Activated T-cell treated with anti-CD3 and anti-CD28 coated beads, Interleukin-2, amount 50 U/mL, for 48 hours (primary cell): ENCODE data around the gene NDUFB5.
"Not testable (repeated sequence)": the region's sequence is repeated elsewhere in the genome, so short reads cannot be mapped to it uniquely, and the experiment has no call there.

Experiments used
- DNase-seq, 2 experiments: peaks; one replicate each; pipeline ENCODE4 v3.0.0-alpha.2; 2020

NDUFB5 gene

GRCh38 chr3:179640469-179640868 lies 35.9 kb downstream of the NDUFB5 start:
- no peak for DNase-seq

GRCh38 chr3:179642871-179643270 lies 38.3 kb downstream of the NDUFB5 start:
- no peak for DNase-seq

DNA sequence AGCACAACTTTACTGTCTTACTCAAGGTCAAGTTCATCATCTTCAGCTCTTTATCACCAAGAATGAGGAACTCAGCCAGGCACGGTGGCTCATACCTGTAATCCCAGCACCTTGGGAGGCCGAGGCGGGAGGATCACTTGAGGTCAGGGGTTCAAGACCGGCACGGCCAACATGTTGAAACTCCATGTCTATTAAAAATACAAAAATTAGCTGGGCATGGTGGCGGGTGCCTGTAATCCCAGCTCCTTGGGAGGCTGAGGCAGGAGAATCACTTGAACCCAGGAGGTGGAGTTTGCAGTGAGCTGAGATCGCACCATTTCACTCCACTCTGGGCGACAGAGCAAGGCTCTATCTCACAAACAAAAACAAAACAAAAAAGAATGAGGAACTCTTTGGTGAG lies 39.2 kb downstream of the NDUFB5 start:
- DNase-seq = not testable (repeated sequence)

DNA sequence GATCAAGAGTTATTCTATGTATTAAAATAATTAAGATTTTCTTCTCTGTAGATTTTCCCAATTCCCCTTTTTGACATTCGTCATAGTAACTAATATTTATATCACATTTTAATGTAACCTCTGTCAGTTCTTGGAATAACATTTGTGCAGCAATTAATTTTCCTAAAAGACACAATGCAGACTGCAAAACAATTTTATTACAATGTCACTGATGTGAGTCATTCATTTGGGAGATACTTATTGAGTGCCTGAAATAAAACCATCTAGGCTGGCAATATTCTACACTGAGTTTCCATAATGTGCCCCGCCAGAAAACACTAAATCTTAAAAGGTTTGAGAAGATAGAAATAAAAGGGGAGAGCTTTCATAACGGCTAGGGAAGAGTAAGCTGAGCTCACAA lies 41.6 kb downstream of the NDUFB5 start:
- no peak for DNase-seq

GRCh38 chr3:179651687-179652446 lies 47.3 kb downstream of the NDUFB5 start:
- no peak for DNase-seq

GRCh38 chr3:179652447-179653095 lies 48.0 kb downstream of the NDUFB5 start, which contains the start of gene USP13:
TSS of gene USP13 (plus strand) at chr3:179653040. CDS start at chr3:179653226, 186 bp downstream.
- peak; percentile 69 to 72 for DNase-seq

GRCh38 chr3:179653096-179653797 lies 48.7 kb downstream of the NDUFB5 start:
- DNase-seq = peak; percentile 76 to 81

DNA sequence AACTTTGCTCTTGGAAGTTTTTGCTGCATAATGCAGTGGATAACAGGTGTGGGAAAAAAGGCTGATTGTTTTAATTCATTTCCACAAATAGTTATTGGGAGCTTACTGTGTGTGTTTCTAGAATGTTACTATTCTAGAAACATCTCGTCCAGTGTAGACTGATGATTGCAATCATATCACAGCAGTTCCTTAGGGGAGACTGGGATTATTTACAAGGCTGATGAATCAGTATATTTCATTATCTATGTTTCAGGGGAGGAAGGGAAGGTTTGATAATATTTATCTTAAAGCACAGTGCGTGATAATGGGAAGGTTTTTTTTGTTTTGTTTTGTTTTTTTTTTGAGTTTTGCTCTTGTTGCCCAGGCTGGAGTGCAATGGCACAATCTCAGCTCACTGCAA lies 50.6 kb downstream of the NDUFB5 start:
- no peak for DNase-seq

GRCh38 chr3:179658606-179659005 lies 54.0 kb downstream of the NDUFB5 start:
- no peak for DNase-seq

DNA sequence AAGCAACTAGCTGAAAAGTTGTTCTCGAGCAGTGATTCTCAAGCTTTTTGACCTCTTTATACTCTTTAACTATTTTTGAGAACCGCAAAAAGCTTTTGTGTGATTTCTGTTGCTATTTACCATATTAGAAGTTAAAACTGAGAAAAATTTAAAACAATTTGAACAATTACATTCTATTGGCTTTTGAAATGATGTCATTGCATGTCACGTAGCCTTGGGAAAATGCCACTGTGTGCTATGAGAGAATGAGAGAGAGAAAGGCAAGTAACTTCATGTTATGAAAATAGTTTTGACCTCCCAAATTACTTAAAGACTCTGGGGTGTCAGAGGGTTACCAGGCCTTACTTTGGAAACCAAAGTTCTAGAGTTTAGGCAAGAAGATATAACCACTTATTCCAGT lies 56.3 kb downstream of the NDUFB5 start:
- no peak for DNase-seq

DNA sequence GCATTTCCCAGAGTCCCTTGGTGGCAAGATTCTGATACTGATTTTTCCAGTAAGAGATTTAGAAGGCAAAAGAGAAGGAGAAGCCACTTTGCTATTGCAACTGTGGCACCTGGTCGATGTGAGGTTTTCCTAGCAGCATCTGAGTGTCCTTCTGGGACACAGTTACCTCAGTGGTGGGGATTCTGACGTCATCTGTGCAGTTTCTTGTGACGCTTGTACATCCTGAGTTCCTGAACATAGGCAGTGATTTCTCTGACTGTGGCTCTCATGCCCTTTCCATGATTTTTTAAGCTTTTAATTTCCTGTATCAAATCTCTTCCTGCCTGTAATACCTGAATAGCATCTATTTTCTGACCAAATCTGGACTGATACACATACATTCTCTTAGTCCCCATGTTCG lies 57.2 kb downstream of the NDUFB5 start:
- no peak for DNase-seq

DNA sequence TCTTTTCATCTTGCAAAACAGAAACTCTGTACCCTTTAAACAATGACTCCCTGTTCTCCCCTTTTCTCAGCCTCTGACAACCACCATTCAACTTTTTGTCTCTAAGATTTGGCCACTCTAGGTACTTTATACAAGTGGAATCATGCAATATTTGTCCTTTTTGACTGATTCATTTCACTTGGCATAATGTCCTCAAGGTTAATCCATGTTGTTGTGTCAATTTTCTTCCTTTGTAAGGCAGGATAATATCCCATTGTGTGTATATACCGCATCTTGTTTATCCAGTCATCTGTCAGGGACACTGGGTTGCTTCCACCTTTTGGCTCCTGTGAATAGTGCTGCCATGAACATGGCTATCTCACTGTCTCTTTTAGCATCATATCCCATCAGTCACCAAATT lies 58.5 kb downstream of the NDUFB5 start:
- DNase-seq = no peak

DNA sequence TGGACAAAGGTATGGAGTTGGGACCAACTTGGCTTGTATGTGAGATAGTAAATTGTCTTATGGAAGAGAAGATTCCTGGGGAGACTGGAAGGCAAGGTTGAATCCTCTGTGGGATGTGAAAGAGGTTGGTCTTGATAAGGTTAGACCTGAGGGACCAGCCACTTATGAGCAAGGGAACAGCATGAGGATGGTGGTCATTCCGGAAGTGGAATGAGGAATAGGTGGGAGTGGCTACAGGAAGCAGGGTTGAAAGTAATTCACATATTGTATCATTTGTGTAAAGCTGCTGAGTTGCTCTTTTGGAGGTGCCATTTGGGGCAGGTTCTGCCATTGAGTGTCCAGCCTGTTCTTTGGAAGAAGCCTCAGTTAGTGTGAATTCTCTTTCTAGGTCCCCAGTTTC lies 61.4 kb downstream of the NDUFB5 start:
- no peak for DNase-seq

DNA sequence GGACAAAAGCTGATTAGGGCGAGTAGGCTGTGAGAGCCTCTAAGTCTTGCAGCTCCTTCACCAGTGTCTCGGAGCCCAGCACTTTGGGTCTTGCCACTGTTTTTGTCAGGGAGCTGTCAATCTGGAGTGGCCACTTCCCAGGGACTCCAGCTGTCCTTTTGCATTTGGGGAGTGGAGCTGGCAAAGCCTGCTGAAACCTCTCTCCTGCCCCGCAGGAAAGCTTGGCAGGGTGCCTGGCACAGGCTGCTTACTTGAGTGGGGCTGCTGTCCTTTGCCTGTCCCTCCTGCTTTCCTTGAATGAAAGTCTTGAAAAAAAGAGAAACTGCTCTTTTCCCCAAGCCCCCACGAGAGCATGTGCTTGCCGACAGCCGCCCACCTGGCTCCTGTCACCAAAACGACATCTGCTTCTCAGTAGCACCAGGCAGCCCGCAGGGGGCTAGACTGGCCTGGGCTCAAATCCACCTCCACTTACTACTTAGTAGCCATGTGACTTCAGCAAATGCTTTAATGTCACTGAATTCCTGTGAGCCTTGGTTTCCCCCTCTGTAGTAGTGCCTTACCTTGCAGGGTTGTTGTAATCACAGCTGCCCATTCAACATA lies 61.9 kb downstream of the NDUFB5 start:
- DNase-seq = no peak

DNA sequence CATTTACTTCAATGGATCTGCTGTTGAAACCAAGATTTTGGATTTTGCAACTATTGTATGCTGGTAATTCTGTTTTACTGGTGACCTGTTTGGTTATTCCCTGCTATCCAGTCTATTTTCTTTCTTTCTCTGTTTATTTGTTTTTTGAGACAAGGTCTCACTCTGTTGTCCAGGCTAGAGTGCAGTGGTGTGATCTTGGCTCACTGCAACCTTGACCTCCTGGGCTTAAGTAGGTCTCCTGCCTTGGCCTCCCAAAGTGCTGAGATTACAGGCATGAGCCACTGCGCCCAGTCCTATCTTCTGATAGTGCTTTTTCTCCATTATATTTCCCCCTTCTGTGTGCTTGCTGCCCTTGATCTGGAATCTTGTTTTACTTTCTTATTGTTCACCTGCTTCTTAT lies 63.8 kb downstream of the NDUFB5 start:
- DNase-seq = no peak

- DNase-seq = no peak
These were observed 65.7 kb downstream of the NDUFB5 start for GRCh38 chr3:179670311-179670710.

- DNase-seq = no peak
These were observed 66.7 kb downstream of the NDUFB5 start for GRCh38 chr3:179671309-179671708.

DNA sequence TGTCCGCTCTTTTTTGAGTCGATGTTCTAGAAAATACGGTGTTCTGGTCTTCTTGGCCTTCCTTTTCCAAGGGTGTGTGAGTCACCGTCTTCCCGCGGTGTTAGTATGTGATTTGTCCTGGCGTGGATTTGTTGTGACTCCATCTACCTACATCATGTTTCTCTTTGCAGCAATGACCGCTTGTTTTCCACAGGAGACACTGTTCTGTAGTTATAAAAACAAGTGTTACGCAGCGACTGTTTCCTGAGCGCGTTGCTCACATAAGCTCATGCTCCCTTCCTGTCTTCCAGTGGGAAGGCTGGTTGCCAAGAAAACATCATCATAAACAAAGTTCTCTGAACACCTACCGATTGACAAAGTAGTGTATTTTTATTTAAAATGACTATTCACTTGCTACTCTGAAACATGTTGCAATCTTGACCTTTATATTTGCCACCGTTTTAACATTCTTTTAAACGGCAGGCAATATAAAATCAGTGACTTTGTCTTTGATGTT lies 67.2 kb downstream of the NDUFB5 start:
- no peak for DNase-seq

- DNase-seq = no peak
These were observed 68.3 kb downstream of the NDUFB5 start for GRCh38 chr3:179672918-179673317.

- no peak for DNase-seq
These were observed 68.9 kb downstream of the NDUFB5 start for GRCh38 chr3:179673523-179673922.

- DNase-seq = no peak
These were observed 71.5 kb downstream of the NDUFB5 start for GRCh38 chr3:179676081-179676480.
